GM12864 (cell line): ENCODE results near the gene TBC1D10B.

Experiments
- DNase-seq: peaks from one replicate; pipeline ENCODE4 v3.0.0-alpha.2; 2011; ENCODE audit warnings: low read depth
- H3K4me3 ChIP-seq: 2 replicates; pipeline ENCODE4 v1.5.1; 2011; ENCODE audit warnings: mild to moderate bottlenecking, low read depth, low read length, control low read depth
- CTCF ChIP-seq: IDR thresholded peaks from 2 replicates; pipeline ENCODE4 v1.5.1; 2011; ENCODE audit warnings: low read depth, mild to moderate bottlenecking, moderate library complexity, low read length, control low read depth, inconsistent platforms; ENCODE audit errors: missing control alignments

Gene TBC1D10B

GRCh38 chr16:30395992-30396585 lies 25.8 kb upstream of the TBC1D10B start:
- peak overlapping the region; percentile 92 for H3K4me3 ChIP-seq
- no peak for TF ChIP-seq CTCF
- no peak for DNase-seq

DNA sequence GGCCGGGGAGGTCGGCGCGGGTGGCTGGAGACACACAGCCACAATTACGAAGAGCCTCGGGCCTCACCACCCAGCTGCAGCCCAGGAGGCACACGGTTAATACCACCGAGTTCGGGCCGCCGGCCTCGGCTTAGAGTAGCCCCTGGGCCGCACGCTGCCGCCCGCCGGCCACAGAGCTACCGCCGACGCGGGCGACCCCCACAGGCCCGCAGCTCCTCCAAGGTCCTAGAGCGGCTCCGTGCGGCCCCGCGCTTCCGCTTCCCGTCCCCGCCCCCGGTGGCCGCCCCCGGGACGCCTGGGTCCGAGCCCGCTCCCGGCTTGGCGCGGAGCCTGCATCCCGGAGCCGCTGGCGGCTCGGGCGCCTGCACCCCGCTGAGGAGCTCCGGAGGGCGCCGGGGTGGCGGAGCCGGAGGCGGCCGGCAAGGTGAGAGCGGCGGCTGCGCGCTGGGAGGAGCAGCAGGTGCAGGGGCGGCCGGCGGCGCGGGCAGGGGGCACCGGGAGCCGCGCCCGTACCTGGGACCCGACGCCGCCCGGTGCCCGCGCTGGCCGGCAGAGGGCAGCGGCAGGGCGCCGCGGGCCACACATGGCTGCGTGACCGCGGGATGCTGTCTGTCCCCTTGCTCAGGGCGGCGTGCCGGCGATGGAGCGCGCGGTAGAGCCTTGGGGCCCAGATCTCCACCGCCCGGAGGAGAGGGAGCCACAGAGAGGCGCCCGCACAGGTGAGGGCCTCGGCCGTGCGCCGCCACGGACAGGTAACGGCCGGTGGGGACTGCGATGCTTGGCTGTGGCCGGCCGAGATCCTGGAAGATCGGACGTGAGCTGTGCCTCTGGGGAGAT lies 25.1 kb upstream of the TBC1D10B start, which contains the start of gene ZNF48:
Gene ZNF48 (plus strand): TSS at position 266 of the 837 bp plus-strand sequence. CDS start 375 bp downstream, at position 641.
- peak; percentile 28 for TF ChIP-seq CTCF
- no peak for DNase-seq
- H3K4me3 ChIP-seq = peak within 1 kb of the TSS; percentile 92

DNA sequence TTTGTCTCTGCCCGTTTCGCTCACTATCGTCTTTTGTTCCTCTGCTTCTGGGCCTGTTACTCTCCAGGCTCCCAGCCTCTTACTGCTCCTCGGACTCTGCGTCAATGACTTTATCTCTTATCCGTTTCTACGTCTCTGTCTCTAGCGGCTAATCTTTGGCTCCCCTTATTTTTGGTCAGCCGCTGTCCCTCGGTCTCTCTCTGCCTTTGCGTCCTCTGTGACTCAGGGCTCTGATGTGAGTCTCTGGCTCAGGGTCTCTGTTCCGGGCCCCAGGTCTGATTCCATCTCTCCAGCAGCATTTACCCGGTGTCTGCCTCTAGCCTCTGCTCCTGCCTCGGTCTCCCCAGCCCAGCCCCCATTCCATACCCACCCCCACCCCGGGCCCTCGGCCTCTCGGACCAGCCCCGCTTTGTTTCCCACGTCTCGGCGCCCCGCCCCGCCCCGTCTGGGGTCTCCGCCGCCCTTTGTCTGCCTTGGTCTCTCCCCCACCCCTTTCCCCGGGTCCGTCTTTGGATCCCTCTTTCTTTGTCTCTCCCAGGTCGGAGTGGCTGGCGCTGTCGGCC lies 24.4 kb upstream of the TBC1D10B start:
- TF ChIP-seq CTCF = no peak
- peak overlapping the region; percentile 92 for H3K4me3 ChIP-seq
- DNase-seq = no peak

GRCh38 chr16:30383521-30383920 lies 13.2 kb upstream of the TBC1D10B start:
- no peak overlapping the region for H3K4me3 ChIP-seq
- no peak for TF ChIP-seq CTCF
- no peak for DNase-seq

DNA sequence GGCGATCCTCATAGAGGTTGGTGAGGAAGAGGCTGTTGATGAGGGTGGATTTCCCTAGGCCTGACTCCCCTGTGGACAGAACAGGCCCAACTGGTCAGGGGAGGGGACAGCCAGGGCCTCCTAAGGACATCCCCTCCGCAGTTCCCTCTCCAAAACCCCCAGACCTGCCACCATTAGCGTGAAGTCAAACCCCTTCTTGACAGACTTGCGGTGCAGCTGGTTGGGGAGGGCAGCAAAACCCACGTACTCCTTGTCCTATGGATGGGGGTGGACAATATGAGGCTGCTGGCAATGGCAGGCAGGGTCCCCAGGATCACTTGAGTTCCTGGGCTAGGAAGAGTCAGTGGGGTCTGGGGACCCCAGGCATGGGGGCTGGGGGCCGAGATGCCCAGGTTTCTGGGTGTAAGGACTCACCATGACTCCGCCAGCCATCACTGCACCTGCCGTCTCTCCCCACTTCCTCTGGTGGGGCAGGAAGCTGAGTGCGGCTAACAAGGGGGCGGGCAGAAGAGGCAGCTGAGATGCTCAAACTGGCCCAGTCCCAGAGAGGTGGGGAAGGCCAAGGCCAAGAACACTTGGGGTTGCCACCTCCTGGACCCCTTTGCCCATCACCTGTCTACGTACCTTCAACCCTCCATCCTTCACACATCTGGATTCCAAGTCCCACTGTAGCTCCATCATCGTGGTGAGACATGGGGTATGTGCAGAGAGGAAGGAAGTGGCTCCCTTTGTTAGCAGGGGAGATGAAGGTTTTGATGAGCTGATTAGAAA lies 12.0 kb upstream of the TBC1D10B start, which contains the start of gene SEPTIN1:
Gene SEPTIN1 (minus strand): TSS at position 451 of the 771 bp plus-strand sequence. CDS start 19 bp downstream, at position 432.
- H3K4me3 ChIP-seq = peak within 1 kb of the TSS; percentile 63
- TF ChIP-seq CTCF = no peak
- DNase-seq = no peak

DNA sequence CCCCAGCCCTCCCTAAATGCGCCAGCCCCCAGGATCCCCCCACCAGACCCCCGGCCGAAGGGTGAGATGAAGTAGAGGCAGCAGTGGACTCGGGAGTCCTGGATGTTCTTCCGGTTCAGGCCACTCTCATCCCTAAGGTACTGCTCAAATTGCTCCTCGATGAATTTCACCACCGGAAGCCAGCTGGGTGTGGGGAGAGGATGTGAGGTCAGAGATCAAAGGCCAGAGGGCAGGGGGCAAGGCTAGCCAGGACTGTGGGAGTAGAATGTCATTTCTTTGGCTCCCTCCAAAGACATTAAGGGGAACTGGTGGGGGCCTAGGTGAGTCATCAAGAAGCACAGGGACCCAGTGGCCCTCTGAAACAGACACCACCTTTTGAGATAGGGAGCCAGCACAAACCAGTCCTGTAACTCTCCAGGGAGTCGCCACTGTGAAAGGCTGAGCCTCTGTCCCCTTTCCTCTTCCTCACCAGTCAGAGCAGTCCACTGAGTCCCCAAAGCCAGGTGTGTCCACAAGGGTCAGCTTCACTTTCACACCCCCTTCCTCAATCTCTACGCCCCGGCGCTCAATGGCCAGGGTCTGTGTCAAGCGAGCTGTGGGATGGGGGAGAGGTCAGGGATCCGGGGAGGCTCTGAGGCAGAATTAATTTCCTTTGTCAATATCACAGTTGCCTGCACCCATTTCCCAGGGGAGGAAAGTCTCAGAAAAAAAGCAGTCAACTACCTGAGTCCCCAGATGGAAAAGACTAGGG lies 11.2 kb upstream of the TBC1D10B start:
- peak overlapping the region; percentile 63 for H3K4me3 ChIP-seq
- DNase-seq = no peak
- TF ChIP-seq CTCF = no peak
